ENCODE data around the gene PCDH9. TPM values are rescaled to one million over a fixed set of nuclear protein-coding genes. Genes with fewer than 3 reads are reported as not detected.

PCDH9 gene
- total RNA-seq, 1 experiment from 2014 or later, result 4.2 TPM

DNA sequence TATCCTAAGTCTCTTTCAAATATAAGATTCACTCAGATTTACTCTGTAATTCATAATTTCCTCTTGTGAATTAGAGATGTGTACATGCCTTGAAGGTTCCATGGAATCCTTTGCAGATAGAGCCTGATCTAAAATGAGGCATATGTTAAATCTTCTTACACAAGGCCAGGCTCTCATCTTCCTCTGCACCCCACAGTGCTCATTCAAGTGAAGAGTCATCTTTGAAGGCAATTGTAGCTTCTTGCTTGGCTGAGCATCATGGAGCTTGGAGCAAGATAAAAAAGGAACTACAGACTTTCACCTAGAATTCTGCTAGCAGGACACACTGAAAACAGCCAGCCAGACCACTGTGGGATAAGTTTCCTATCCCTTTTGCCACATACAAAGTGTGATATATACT, 566.4 kb downstream of the PCDH9 start:
- intact Hi-C loops (cut with micrococcal nuclease; ENCODE audit: unreplicated experiment) (no loop called here), in situ Hi-C loops (cut with HindIII; ENCODE audit: low pct_unique_long_range_greater_than_20kb, low sequenced_read_pairs) (no loop called here)
- no peaks in the 10 kb centered on the region for H3K36me3 ChIP-seq (ENCODE audit: control insufficient read depth, insufficient read depth, low read length)
- no peak overlapping the region for H3K4me3 ChIP-seq (ENCODE audit: low read depth in 2 of 2, low read length in 2 of 2)
- ATAC-seq, result no peak
- no peaks in the 10 kb centered on the region for H3K9me3 ChIP-seq (ENCODE audit: control insufficient read depth, insufficient read depth, low read depth, low read length)
- ChIA-PET POLR2A (no interaction called here), CTCF (interaction anchor here (0.7 kb wide), 1 partner anchor 48 kb away, joined by 4 read pairs; no protein-coding TSS in a partner anchor)
- peaks cover 6% of the 10 kb centered on the region; the same call in 1 of the 2 replicates for H3K4me1 ChIP-seq (ENCODE audit: control insufficient read depth, insufficient read depth, low read length)
- TF ChIP-seq, protein P1, sequence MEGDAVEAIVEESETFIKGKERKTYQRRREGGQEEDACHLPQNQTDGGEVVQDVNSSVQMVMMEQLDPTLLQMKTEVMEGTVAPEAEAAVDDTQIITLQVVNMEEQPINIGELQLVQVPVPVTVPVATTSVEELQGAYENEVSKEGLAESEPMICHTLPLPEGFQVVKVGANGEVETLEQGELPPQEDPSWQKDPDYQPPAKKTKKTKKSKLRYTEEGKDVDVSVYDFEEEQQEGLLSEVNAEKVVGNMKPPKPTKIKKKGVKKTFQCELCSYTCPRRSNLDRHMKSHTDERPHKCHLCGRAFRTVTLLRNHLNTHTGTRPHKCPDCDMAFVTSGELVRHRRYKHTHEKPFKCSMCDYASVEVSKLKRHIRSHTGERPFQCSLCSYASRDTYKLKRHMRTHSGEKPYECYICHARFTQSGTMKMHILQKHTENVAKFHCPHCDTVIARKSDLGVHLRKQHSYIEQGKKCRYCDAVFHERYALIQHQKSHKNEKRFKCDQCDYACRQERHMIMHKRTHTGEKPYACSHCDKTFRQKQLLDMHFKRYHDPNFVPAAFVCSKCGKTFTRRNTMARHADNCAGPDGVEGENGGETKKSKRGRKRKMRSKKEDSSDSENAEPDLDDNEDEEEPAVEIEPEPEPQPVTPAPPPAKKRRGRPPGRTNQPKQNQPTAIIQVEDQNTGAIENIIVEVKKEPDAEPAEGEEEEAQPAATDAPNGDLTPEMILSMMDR (IDR thresholded peaks at IDR 0.05), result no peak
- TF ChIP-seq TCF7L2 (IDR thresholded peaks at IDR 0.05; ENCODE audit: low read depth, low read length), result no peak
- TF ChIP-seq, protein P2, sequence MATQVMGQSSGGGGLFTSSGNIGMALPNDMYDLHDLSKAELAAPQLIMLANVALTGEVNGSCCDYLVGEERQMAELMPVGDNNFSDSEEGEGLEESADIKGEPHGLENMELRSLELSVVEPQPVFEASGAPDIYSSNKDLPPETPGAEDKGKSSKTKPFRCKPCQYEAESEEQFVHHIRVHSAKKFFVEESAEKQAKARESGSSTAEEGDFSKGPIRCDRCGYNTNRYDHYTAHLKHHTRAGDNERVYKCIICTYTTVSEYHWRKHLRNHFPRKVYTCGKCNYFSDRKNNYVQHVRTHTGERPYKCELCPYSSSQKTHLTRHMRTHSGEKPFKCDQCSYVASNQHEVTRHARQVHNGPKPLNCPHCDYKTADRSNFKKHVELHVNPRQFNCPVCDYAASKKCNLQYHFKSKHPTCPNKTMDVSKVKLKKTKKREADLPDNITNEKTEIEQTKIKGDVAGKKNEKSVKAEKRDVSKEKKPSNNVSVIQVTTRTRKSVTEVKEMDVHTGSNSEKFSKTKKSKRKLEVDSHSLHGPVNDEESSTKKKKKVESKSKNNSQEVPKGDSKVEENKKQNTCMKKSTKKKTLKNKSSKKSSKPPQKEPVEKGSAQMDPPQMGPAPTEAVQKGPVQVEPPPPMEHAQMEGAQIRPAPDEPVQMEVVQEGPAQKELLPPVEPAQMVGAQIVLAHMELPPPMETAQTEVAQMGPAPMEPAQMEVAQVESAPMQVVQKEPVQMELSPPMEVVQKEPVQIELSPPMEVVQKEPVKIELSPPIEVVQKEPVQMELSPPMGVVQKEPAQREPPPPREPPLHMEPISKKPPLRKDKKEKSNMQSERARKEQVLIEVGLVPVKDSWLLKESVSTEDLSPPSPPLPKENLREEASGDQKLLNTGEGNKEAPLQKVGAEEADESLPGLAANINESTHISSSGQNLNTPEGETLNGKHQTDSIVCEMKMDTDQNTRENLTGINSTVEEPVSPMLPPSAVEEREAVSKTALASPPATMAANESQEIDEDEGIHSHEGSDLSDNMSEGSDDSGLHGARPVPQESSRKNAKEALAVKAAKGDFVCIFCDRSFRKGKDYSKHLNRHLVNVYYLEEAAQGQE (IDR thresholded peaks at IDR 0.05; ENCODE audit: insufficient read depth in 1 of 2, low read depth in 2 of 2, low read length in 1 of 2), result no peak
- TF ChIP-seq SIN3A (IDR thresholded peaks at IDR 0.05; ENCODE audit: borderline replicate concordance, insufficient read depth, low read depth, low read length), result no peak
- TF ChIP-seq POLR2AphosphoS5 (IDR thresholded peaks at IDR 0.05; ENCODE audit: low read depth, low read length), result no peak
- DNase-seq (ENCODE audit: low read depth, low spot score), result no peak
- no peak overlapping the region for H3K27ac ChIP-seq (ENCODE audit: low read length)
- BruUV-seq (replicated peaks), result no TSS peak
- no peaks in the 10 kb centered on the region for H3K27me3 ChIP-seq (ENCODE audit: control insufficient read depth, insufficient read depth, low read length)

DNA sequence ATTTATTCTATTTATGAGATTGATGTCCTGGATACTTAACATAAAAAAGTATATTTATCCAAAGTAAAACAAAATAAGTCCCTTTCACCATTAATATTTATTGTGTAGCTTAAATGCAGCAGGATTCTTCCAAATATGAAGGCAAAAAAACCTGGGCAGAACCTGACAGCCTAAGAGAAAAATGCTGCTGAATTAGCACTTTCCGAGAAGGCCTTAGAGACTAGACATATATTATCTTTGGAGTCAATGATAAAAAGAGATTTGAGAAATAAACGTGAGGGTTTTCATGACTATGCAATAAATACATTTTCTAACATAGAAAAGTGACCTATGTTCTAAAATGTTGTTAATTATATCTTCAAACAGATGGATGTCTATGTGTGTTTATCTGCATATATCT, 566.9 kb downstream of the PCDH9 start:
- no peak for TF ChIP-seq SIN3A (IDR thresholded peaks at IDR 0.05; ENCODE audit: borderline replicate concordance, insufficient read depth, low read depth, low read length)
- TF ChIP-seq, protein P2 (IDR thresholded peaks at IDR 0.05; ENCODE audit: insufficient read depth in 1 of 2, low read depth in 2 of 2, low read length in 1 of 2), result no peak
- TF ChIP-seq TCF7L2 (IDR thresholded peaks at IDR 0.05; ENCODE audit: low read depth, low read length), result no peak
- TF ChIP-seq POLR2AphosphoS5 (IDR thresholded peaks at IDR 0.05; ENCODE audit: low read depth, low read length), result no peak
- TF ChIP-seq, protein P1 (IDR thresholded peaks at IDR 0.05), result no peak
- intact Hi-C loops (cut with micrococcal nuclease; ENCODE audit: unreplicated experiment) (no loop called here), in situ Hi-C loops (cut with HindIII; ENCODE audit: low pct_unique_long_range_greater_than_20kb, low sequenced_read_pairs) (no loop called here)
- Histone ChIP-seq H3K4me3 (ENCODE audit: low read depth in 2 of 2, low read length in 2 of 2) (no peak overlapping the region), H3K27ac (ENCODE audit: low read length) (no peak overlapping the region), H3K36me3 (ENCODE audit: control insufficient read depth, insufficient read depth, low read length) (no peaks in the 10 kb centered on the region), H3K27me3 (ENCODE audit: control insufficient read depth, insufficient read depth, low read length) (no peaks in the 10 kb centered on the region), H3K4me1 (ENCODE audit: control insufficient read depth, insufficient read depth, low read length) (peaks cover 6% of the 10 kb centered on the region; the same call in 1 of the 2 replicates), H3K9me3 (ENCODE audit: control insufficient read depth, insufficient read depth, low read depth, low read length) (no peaks in the 10 kb centered on the region)
- ATAC-seq, result no peak
- CTCF ChIA-PET, result no interaction called here
- DNase-seq (ENCODE audit: low read depth, low spot score), result no peak
- POLR2A ChIA-PET, result no interaction called here
- no TSS peak for BruUV-seq (replicated peaks)
